Heart left ventricle (tissue), 16 donors: ENCODE data around the gene GAL3ST2. TPM values are rescaled to one million over a fixed set of nuclear protein-coding genes. Genes with fewer than 3 reads are reported as not detected.
A peak's percentile ranks its signal among the peaks of the same experiment; 100 is the strongest.

Experiments
- ATAC-seq, 4 donors: fragments of 200-7000 bp; cut with Tn5 transposase; one replicate each; pipeline ENCODE4 v1.9.1; 2020 to 2022; ENCODE audit warnings: moderate library complexity in 4 of 4, mild to moderate bottlenecking in 3 of 4, moderate number of reproducible peaks in 1 of 4
- DNase-seq, 5 donors: peaks; one replicate each; pipeline ENCODE4 v3.0.0-alpha.2; 2020
- H3K27ac ChIP-seq, 12 donors: fragments of 200-600 bp; sonication (generic) in 4 of 12; one replicate each; pipeline versions ENCODE4 v1.5.0 to v1.8.0; 2016 to 2022; ENCODE audit warnings: mild to moderate bottlenecking in 2 of 12
- H3K27me3 ChIP-seq, 9 donors: fragments of 200-600 bp; sonication (generic) in 2 of 9; one replicate each; pipeline versions ENCODE4 v1.5.1 to v1.8.0; 2016 to 2022; ENCODE audit warnings: mild to moderate bottlenecking in 3 of 9
- H3K36me3 ChIP-seq, 9 donors: fragments of 200-600 bp; sonication (generic) in 2 of 9; one replicate each; pipeline versions ENCODE4 v1.5.0 to v1.8.0; 2018 to 2022; ENCODE audit warnings: mild to moderate bottlenecking in 2 of 9
- H3K4me1 ChIP-seq, 12 donors: fragments of 200-600 bp; sonication (generic) in 4 of 12; one replicate each; pipeline versions ENCODE4 v1.5.0 to v1.8.0; 2016 to 2022; ENCODE audit warnings: mild to moderate bottlenecking in 3 of 12
- H3K4me3 ChIP-seq, 12 donors: fragments of 200-600 bp; sonication (generic) in 4 of 12; one replicate each; pipeline versions ENCODE4 v1.5.0 to v1.8.0; 2017 to 2022; ENCODE audit warnings: mild to moderate bottlenecking in 9 of 12, moderate library complexity in 4 of 12
- H3K9me3 ChIP-seq, 12 donors: fragments of 200-600 bp; sonication (generic) in 4 of 12; one replicate each; pipeline versions ENCODE4 v1.5.0 to v1.8.0; 2016 to 2022; ENCODE audit warnings: mild to moderate bottlenecking in 1 of 12
- CTCF ChIP-seq, 12 donors: fragments of 200-600 bp; sonication (generic) in 4 of 12; IDR thresholded peaks; one replicate each; pipeline versions ENCODE4 v1.5.0 to v1.8.0; 2018 to 2022; ENCODE audit warnings: antibody characterized with exemption in 12 of 12, mild to moderate bottlenecking in 5 of 12
- POLR2A ChIP-seq, 2 donors: fragments of 450-650 bp; IDR thresholded peaks; one replicate each; pipeline ENCODE4 v1.6.1; 2017; ENCODE audit warnings: antibody characterized with exemption in 2 of 2, mild to moderate bottlenecking in 2 of 2, moderate library complexity in 2 of 2
- WGBS, 4 donors: extraction: QIAGEN DNeasy Blood & Tissue Kit in 2 of 4; methylation state at CpG; one replicate each; pipeline versions ENCODE4 v1.1.5 to v1.1.7; 2013 to 2018; 5-methylcytosine and 5-hydroxymethylcytosine counted together
- intact Hi-C, 10 donors: fragments of 100-400 bp; cut with DNase I; formaldehyde crosslinking; loops; one replicate each; pipeline versions ENCODE4 v1.11.1 to v1.14.2; 2022
- polyA plus RNA-seq, 2 donors: library from polyadenylated mRNA; stranded (reverse); fragments of 200-250 nt; gene quantifications; one replicate each; pipeline ENCODE4 v1.2.3, GENCODE V29; 2013
- total RNA-seq, 9 donors: library from RNA; depleted of rRNA in 2 of 9; stranded (reverse); fragments of >200 nt in 2 of 9; fragmentation: NEBNext Ultra II Directional in 3 of 9; extraction: Animal tissue kit (Norgen Biotek cat#: 25700) in 3 of 9; gene quantifications; one replicate each; pipeline versions ENCODE4 v1.1.0 to v1.2.4, GENCODE V29; 2016 to 2023
- donor health status: ischemic (EF 13 %, LVEDD 7.1; RV severe dilation, severe dysfunction).
- donor health status: healthy with polysubstance abuse.
- donor health status: DM: no; HTN: yes; CAD: no.
- donor health status: DM: no; HTN: no; CAD: no.
- donor health status: ischemic (EF 25% LVEDD 6.9; RV normal size, moderate dysfunction).
- donor health status: ischemic (EF 25% LVEDD 5.7; RV mildly dilated, moderate dysfunction).
- donor health status: healthy.
- donor health status: DM: yes; HTN: yes; CAD: no.
- donor health status: ischemic (EF 35%, LVEDD 5.7; RV mildly dilated, moderate dysfunction).
- donor health status: nonischemic (EF 11% LVEDD 7.7; RV severe dilation, severe dysfunction).
- donor health status: DM: yes; HTN: yes; CAD: no.
- donor health status: PGD.
- donor health status: ischemic (EF 29% LVEDD 5.4; RV normal size, mild dysfunction).
- donor health status: nonischemic (EF 23%, LVEDD 6.1; RV moderate dilation, normal function).

Gene GAL3ST2
- total and polyA plus RNA-seq, 11 donors: 0.21 to 1.7 TPM; not detected in 9

DNA sequence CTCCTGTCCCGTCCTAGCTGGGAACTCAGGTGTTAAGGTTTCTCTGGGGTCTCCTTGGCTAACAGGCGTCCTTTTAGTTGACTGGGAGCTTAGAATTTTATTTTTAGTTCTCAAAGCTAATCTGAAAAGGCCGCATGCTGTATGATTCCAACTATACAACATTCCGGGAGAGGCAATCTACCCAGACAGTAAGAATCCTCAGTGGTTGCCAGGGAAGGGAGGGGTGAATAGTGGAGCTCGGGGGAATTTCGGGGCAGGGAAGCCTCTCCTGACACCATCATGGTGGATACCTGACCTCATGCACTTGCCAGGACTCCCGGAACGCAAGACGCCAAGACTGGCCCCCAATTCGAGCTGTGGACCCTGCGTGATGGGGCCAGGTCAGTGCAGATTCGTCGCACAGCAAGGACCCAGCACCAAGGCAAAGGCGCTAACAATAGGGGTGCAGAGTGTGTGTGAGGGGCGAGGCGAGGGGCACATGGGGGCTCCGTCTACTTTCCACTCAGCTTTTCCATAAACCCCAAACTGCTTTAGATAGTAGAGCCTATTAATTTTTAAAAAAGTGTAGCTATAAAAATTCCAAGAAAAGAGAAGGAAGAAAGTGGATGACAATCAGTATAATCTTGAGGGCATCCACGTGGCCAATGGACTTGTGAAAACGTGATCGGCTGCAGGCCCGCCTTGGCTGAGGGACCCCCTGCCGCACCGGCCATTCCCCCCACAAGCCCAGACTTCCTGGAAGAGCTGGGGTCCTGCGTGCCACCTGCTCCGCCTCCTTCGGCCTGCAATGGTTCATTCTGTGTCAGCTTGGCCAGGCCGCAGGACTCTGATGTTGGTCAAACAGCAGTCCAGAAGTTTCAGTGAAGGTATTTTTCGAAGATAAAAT is 64.8 kb downstream of the GAL3ST2 start:
- H3K27me3 ChIP-seq: no peaks in the 10 kb centered on the region
- H3K36me3 ChIP-seq: no peaks in the 10 kb centered on the region
- DNase-seq (peak in 4 of 5 donors; percentile 37 to 54 (median 44)), ATAC-seq (peak; percentile 39 to 54 (median 48))
- H3K4me1 ChIP-seq: peaks cover 0 to 34% (median 17%) of the 10 kb centered on the region in 12 donors
- no peak for TF ChIP-seq CTCF (IDR thresholded peaks at IDR 0.05)
- TF ChIP-seq POLR2A (IDR thresholded peaks at IDR 0.05): no peak
- 70 to 78% (median 71%) methylated on average over 28 of the region's 28 CpGs for WGBS, 4 donors
- intact Hi-C loops: no loop called here
- H3K9me3 ChIP-seq: no peaks in the 10 kb centered on the region
- H3K4me3 ChIP-seq: no peak overlapping the region
- peak overlapping the region in 11 of 12 donors; percentile 38 to 87 (median 75) for H3K27ac ChIP-seq

GRCh38 chr2:241842067-241842415 is 65.4 kb downstream of the GAL3ST2 start:
- ATAC-seq (no peak), DNase-seq (peak in 2 of 5 donors; percentile 12 to 41)
- H3K36me3 ChIP-seq: no peaks in the 10 kb centered on the region
- WGBS, 4 donors: 77 to 87% (median 84%) methylated on average over 11 of the region's 11 CpGs
- peaks cover 0 to 35% (median 17%) of the 10 kb centered on the region in 12 donors for H3K4me1 ChIP-seq
- H3K9me3 ChIP-seq: no peaks in the 10 kb centered on the region
- intact Hi-C loops: no loop called here
- no peak for TF ChIP-seq CTCF (IDR thresholded peaks at IDR 0.05)
- no peak for TF ChIP-seq POLR2A (IDR thresholded peaks at IDR 0.05)
- no peak overlapping the region for H3K4me3 ChIP-seq
- H3K27ac ChIP-seq: peak overlapping the region in 4 of 12 donors; percentile 70 to 82 (median 78)
- H3K27me3 ChIP-seq: no peaks in the 10 kb centered on the region

GRCh38 chr2:241842620-241843211 is 66.1 kb downstream of the GAL3ST2 start:
- Histone ChIP-seq H3K4me3 (peak overlapping the region in 7 of 12 donors; percentile 10 to 57 (median 48)), H3K27me3 (no peaks in the 10 kb centered on the region), H3K36me3 (no peaks in the 10 kb centered on the region), H3K4me1 (peaks cover 0 to 35% (median 17%) of the 10 kb centered on the region in 12 donors), H3K27ac (peak overlapping the region in 11 of 12 donors; percentile 13 to 85 (median 70)), H3K9me3 (no peaks in the 10 kb centered on the region)
- WGBS, 4 donors: 55 to 75% (median 63%) methylated on average over 24 to 29 of the region's 29 CpGs
- no peak for TF ChIP-seq CTCF (IDR thresholded peaks at IDR 0.05)
- TF ChIP-seq POLR2A (IDR thresholded peaks at IDR 0.05): no peak
- peak; percentile 25 to 87 (median 41) for ATAC-seq
- intact Hi-C loops: no loop called here
- peak; percentile 56 to 77 (median 58) for DNase-seq
